ENCODE results near the gene MAP3K13. TPM values are rescaled to one million over a fixed set of nuclear protein-coding genes. Genes with fewer than 3 reads are reported as not detected.

The MAP3K13 gene
- total and polyA plus RNA-seq, 2 of the 13 experiments (the other 11 are each of a cell fraction or from before 2014, with no cell fraction given): 24.2 to 26.5 TPM

DNA sequence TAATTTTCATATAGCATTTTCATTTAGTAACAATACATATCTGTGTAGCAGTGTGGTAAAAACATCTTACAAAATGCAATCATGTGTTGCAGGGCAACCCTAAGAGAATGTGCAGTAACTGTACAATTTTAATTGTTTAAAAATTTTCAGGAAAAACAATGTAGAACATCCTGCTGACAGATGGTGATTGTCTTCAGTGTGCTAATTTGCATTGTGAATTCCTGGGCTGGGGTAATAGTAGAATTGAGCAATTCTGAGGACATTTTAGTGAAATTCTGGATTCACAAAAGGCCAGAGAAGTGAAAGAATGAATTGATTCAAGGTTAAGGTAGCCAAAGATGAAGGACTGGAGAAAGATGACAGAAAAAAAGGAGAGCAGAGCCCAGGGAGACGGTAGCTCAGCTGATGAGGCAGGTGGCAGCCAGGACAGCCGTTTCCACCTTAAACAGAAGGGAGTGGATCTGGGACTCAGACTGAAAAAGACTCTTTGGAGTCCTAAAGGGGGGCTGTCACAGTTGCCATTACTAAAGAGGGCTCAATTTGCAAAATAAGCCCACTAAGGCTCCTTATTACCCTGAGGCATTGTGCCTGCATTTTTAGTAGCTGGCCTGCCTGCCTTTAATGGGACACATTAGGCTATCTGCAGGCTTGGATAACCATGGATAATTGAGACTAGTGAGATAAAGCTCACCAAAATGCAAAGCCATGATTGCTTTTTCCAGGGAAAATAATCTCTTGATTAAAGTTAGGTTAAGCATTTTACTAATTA, 8.6 kb downstream of the MAP3K13 start:
- POLR2A ChIA-PET: no interaction called here
- no peak overlapping the region for H3K4me2 ChIP-seq (ENCODE audit: low read depth, low read length)

More for the DNA sequence above, 8.6 kb downstream of the MAP3K13 start:
- WGBS (ENCODE audit: low lambda C conversion rate): 98% methylated on average over 2 of the region's 2 CpGs
- Histone ChIP-seq H3K27me3 (ENCODE audit: control insufficient read depth in 1 of 2, insufficient read depth in 2 of 2, low read length in 2 of 2) (no peaks in the 10 kb centered on the region), H3K4me1 (ENCODE audit: insufficient read depth, low read length) (no peaks in the 10 kb centered on the region), H3K27ac (ENCODE audit: extremely low read length, insufficient read depth, low read length) (no peak overlapping the region), H2AFZ (ENCODE audit: low read length) (no peak overlapping the region), H3K4me3 (replicated peaks in 1 of 3; ENCODE audit: insufficient read depth in 1 of 3, low read depth in 2 of 3, low read length in 3 of 3) (no peak overlapping the region), H3K36me3 (replicated peaks in 1 of 2; ENCODE audit: control insufficient read depth in 1 of 2, insufficient read depth in 2 of 2, low read length in 2 of 2) (no peaks in the 10 kb centered on the region; a peak in 1 of 5 replicates), H3K79me2 (ENCODE audit: insufficient read depth, low read length) (peaks cover 48% of the 10 kb centered on the region), H4K20me1 (ENCODE audit: insufficient read depth, low read length) (0 out of 2 replicates have a peak, but pooled peaks cover 4% of the 10 kb centered on the region), H3K9ac (ENCODE audit: insufficient read depth, low read depth, low read length) (no peak overlapping the region), H3K9me3 (ENCODE audit: low read length) (no peaks in the 10 kb centered on the region)
- TF ChIP-seq LRRFIP1 (CRISPR knock-in tag; conservative IDR thresholded peaks at IDR 0.05) (no peak), ZNF597 (CRISPR knock-in tag; IDR thresholded peaks at IDR 0.05) (no peak), LBX2 (CRISPR knock-in tag; IDR thresholded peaks at IDR 0.05; ENCODE audit: borderline replicate concordance) (no peak), ZNF512B (CRISPR knock-in tag; IDR thresholded peaks at IDR 0.05; ENCODE audit: borderline replicate concordance) (no peak)
- TF ChIP-seq, protein P1, sequence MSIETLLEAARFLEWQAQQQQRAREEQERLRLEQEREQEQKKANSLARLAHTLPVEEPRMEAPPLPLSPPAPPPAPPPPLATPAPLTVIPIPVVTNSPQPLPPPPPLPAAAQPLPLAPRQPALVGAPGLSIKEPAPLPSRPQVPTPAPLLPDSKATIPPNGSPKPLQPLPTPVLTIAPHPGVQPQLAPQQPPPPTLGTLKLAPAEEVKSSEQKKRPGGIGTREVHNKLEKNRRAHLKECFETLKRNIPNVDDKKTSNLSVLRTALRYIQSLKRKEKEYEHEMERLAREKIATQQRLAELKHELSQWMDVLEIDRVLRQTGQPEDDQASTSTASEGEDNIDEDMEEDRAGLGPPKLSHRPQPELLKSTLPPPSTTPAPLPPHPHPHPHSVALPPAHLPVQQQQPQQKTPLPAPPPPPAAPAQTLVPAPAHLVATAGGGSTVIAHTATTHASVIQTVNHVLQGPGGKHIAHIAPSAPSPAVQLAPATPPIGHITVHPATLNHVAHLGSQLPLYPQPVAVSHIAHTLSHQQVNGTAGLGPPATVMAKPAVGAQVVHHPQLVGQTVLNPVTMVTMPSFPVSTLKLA (IDR thresholded peaks at IDR 0.05): no peak
- CTCF ChIA-PET (ENCODE audit: low intra/inter-chr PET ratio, low total read pairs): no interaction called here
- in situ Hi-C loops (cut with HindIII; ENCODE audit: extremely low pct_ligation_motif_present, low pct_unique_long_range_greater_than_20kb): no loop called here
- intact Hi-C loops (cut with micrococcal nuclease; ENCODE audit: unreplicated experiment): no loop called here
- DNase-seq (ENCODE audit: low spot score) (no peak), FAIRE-seq (no peak), ATAC-seq (no peak)
- BruUV-seq (replicated peaks): no TSS peak

Measured in HepG2 (cell line).